Measurements from ENCODE around the gene GNRHR. TPM values are rescaled to one million over a fixed set of nuclear protein-coding genes. Genes with fewer than 3 reads are reported as not detected.
A peak's percentile ranks its signal among the peaks of the same experiment; 100 is the strongest.

The GNRHR gene
- total RNA-seq, 1 experiment from 2014 or later = not detected

DNA sequence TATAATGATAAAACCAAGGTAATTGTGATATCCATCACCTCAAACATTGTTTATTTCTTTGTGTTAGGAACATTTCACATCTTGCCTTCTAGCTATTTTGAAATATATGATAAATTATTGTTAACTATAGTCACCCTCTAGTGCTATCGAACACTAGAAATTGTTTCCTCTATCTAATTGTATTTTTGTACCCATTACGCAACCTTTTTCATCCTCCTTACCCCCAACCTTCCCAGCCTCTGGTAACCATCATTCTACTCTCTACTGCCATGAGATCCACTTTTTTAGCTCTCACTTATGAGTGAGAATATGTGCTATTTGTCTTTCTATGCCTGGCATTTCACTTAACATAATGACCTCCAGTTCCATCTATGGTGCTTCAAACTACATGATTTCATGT lies 49.3 kb downstream of the GNRHR start:
- no peak for DNase-seq (ENCODE audit: low spot score)

DNA sequence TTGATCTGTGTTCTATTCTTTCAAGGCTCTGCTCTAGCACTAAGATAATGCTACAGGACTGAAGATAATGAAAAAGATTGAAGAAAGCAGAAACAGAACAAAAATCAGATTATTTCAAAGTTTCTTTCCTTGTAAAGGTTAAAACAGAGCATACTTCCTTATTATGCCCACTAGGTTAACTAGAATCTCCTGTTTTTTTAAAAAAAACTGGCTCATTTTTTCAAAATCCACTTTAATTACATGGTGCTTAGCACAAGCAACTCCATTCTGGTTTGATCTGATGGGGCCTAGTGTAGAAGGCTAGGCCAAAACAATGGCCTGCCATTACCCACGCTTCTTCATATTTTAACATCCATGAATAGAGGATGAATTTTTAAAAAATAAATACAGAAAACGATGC lies 52.0 kb downstream of the GNRHR start:
- in situ Hi-C loops (cut with HindIII; ENCODE audit: low sequenced_read_pairs) = no loop called here
- DNase-seq (ENCODE audit: low spot score) = no peak

More for the DNA sequence above, 49.3 kb downstream of the GNRHR start:
- in situ Hi-C loops (cut with HindIII; ENCODE audit: low sequenced_read_pairs) = no loop called here

DNA sequence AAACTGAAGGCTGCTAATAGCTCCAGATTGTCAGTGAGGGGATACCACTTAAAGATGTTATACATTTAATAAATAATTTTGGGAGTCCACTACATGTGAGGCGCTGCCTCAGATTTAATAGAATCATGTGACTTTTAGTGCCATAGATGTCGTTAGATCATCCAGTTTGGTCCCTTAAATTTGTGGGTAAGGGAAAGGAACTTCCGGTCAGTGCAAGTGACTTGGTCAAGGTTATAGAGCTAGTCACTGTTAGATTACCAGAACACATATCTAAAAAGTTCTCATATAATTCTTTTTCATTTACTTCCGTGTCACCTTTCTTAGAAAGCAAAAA lies 52.7 kb downstream of the GNRHR start:
- in situ Hi-C loops (cut with HindIII; ENCODE audit: low sequenced_read_pairs) = no loop called here
- no peak for DNase-seq (ENCODE audit: low spot score)

DNA sequence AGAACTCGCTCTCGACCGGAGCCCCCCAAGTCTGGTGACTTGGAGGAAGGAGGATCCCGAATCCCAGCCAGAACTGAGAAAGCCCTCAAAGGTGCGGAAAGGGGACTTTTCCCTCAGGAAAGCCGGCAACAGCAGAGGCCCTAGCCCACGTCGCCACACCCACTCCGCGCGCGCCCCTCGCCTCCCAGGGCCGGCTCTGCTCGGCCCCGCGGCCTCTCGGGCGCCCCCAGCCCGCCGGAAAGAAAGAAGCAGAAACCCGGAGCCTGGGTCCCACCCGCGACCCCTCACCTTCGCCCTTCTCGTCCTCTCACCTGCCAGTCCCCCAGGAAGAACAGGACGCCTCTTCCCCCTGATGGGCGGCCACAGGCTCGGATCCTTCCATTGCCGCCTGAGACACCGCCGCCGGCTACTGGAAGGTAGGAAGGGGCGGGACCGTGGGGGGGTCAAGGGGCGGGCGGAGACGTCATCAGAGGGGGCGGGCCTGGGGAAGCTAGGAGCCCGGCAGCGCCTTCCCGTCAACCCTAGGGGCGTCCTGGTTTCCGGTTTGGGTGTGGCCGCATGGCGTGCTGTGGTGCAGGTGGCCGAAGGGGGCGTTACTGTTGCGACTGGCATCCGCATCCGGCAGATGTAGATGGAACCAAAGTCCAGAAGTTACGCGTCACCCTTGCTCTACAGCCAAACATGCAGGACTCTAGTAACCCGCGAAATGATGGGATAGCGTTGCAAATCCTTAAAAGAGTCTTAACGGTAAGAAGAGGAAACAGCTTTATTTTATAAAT lies 53.3 kb downstream of the GNRHR start, which contains the start of gene UBA6:
TSS of gene UBA6 (minus strand) at position 418 of the 779 bp plus-strand sequence. CDS start at position 382, 36 bp downstream.
- peak; percentile 94 for DNase-seq (ENCODE audit: low spot score)
- in situ Hi-C loops (cut with HindIII; ENCODE audit: low sequenced_read_pairs) = no loop called here

DNA sequence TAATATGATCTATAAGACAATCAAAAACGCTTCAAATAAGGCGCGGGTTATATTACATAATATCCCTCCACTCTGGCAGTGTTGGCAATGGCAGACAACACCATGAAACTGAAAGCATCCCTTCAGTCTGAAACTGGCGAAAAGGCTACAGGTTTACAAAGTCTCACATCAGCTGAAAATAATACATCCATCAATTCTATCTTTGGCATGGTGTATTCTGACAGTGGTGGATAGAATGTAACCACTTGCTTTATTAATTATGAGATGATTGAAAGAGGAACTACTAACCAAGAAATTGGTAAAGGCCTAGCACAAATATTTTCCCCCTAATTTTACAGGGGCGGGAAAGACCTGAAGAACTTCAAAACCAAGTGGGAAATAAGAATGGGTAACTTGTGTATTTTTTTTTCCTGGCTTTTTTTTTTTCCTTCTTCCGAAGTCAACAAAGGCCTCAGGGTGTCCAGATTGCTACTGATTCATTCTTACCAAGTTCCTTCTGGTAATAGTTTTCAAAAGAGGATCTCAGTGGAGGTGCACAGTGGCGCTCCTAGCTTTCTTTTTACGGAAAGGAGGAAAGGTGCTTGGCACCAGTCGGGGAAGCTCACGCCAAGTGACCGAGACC lies 54.0 kb downstream of the GNRHR start:
- peak; percentile 20 for DNase-seq (ENCODE audit: low spot score)
- in situ Hi-C loops (cut with HindIII; ENCODE audit: low sequenced_read_pairs) = no loop called here

DNA sequence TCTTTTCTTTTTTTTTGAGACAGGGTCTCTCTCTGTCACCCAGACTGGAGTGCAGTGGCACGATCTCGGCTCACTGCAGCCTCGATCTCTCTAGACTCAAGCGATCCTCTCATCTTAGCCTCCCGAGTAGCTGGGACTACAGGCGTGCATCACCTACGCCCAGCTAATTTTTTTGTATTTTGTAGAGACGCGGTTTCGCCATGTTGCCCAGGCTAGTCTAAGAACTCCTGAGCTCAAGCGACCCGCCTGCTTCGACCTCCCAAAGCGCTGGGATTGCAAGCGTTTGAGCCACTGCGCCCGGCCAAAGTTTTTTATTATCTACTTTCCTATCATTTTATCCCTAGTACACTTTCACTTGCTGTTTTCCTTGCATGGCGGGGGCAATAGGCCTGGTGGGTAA lies 54.6 kb downstream of the GNRHR start:
- in situ Hi-C loops (cut with HindIII; ENCODE audit: low sequenced_read_pairs) = no loop called here
- no peak for DNase-seq (ENCODE audit: low spot score)

DNA sequence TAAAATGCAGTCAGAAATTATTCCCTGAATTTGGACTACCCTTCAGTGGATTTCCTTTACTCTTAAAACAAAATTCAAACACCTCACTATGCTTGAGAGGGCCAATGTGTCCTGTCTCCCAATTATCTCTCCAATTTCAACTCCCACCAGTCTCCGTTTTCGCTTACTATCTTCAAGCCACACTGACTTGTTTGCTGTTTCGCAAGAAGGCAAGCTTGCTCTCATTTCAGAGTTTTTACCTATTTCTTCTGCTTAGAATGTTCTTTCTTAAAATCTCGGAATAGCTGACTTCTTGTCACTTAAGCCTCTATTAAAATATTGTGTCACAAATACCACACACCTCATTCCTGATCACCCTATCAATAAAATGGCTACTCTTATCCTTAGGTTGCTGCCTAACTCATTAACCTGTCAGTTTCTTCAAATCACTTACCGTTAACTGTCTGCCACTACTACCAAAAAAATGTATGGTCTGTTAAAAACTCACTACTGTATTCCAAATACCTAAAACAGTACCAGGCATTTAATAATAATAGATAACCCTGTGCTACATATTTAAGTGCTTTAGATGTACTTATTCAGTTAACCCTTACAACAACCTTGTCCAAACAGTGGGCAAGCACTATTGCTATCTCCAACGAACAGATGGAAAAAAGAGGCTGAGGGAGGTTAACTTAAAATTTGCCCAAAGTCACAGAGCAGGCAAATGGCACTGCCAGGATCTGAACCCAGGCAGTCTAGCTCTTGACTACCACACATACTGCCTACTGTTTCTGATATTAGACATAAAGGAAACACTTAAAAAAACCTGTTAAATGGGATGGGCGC lies 56.1 kb downstream of the GNRHR start:
- in situ Hi-C loops (cut with HindIII; ENCODE audit: low sequenced_read_pairs) = no loop called here
- no peak for DNase-seq (ENCODE audit: low spot score)

DNA sequence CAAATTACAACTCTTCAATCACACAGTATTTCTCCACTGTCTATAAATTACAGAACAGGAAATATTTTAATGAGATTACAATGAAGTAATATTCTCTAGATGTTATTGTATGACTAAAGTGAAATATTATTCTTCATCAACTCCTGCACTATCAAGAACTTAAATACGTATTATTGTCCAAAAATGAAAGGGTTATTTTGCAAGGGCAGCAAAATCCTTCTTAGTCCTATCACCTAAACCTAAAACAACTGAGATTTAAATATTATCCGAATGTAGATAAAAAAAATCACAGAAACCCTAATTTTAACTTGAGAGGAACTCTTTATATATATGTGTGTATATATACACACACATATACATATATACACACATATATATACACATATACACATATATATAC lies 58.1 kb downstream of the GNRHR start:
- in situ Hi-C loops (cut with HindIII; ENCODE audit: low sequenced_read_pairs) = no loop called here

DNA sequence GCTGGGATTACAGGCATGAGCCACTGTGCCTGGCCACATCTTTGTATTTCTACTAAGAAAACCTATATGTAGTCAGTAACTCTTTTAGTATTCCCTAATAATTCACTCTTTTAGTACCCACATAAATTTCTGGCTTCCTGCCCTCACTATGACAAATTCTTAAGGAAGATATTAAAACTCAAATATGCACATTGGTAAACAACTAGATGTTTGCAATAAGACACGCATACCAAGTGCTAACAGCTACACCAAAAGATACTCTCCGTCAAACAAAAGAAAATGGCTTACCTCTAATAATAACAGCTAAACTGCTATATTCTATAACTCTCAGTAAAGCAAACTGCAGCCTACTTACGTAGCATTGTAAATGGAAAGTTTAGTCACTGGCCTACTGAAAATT lies 59.5 kb downstream of the GNRHR start:
- DNase-seq (ENCODE audit: low spot score) = no peak
- in situ Hi-C loops (cut with HindIII; ENCODE audit: low sequenced_read_pairs) = no loop called here

More for the DNA sequence above, 58.1 kb downstream of the GNRHR start:
- DNase-seq (ENCODE audit: low spot score) = no peak

DNA sequence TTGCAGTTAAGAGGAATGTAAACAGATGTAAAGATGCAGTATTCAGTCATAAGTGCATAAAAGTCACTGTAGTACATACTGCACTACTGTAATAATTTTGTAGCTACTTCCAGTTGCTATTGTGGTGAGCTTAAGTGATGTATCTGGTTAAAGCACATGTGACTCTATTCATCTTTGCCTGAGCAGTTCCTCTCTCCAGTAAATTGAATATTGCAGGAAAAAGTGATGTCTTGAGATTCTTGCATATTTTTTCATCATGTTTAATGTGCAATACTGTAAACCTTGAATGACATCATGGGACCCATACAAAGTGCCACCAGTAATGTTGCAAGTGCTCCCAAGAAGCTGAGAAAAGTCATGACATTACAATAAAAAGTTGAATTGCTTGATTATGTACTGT lies 62.9 kb downstream of the GNRHR start:
- no peak for DNase-seq (ENCODE audit: low spot score)
- in situ Hi-C loops (cut with HindIII; ENCODE audit: low sequenced_read_pairs) = no loop called here

Other genes with a start within 250 kb of the GNRHR start
- 13.8 and 15.8 TPM in 2 replicates for gene CENPC, start 208.9 kb downstream of the GNRHR start, total RNA-seq (2014; rRNA removed; shearing (Covaris generic))
- gene STAP1, start 195.7 kb downstream of the GNRHR start, total RNA-seq (2014; rRNA removed; shearing (Covaris generic)) = not detected in 2 replicates
- gene UBA6, start 53.2 kb downstream of the GNRHR start, total RNA-seq (2014; rRNA removed; shearing (Covaris generic)) = 28.4 and 98.3 TPM in 2 replicates
- not detected in 2 replicates for gene TMPRSS11D, start 129.6 kb upstream of the GNRHR start, total RNA-seq (2014; rRNA removed; shearing (Covaris generic))
- not detected in 2 replicates for gene TMPRSS11A, start 209.1 kb upstream of the GNRHR start, total RNA-seq (2014; rRNA removed; shearing (Covaris generic))

Data from G401 (cell line).